ENCODE results near the gene F2. TPM values are rescaled to one million over a fixed set of nuclear protein-coding genes. Genes with fewer than 3 reads are reported as not detected.

Gene F2
- total RNA-seq, 4 donors from 2014 or later = 0.42 to 1.1 TPM; not detected in 2

DNA sequence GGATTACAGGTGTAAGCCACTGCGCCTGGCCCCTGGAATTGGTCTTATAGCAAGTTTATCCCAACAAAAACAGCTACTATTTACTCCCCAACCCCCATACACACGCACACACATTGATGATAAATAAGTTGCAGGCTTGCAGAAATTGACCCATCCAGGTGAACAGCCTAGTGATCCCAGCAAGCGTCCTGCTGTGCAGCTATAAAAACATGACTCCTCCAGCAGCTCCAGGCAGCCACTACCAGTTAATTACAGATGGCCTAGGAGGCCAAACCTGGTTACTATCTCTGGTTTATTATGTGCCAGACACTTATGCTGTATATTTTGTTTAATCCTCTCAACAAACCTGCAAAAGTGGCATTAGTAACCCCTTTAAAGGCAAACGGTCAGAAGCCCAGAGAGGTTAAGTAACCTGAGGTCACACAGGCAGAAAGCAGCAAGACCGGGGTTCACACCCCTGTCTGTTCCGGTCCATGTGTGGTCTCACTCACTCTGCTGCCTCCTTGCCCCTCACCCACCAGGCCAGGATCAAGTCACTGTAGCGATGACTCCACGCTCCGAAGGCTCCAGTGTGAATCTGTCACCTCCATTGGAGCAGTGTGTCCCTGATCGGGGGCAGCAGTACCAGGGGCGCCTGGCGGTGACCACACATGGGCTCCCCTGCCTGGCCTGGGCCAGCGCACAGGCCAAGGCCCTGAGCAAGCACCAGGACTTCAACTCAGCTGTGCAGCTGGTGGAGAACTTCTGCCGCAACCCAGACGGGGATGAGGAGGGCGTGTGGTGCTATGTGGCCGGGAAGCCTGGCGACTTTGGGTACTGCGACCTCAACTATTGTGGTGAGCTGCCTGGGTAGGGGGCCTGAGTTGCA is 6.6 kb downstream of the F2 start:
- intact Hi-C loops (cut with DNase I) = no loop called here
- Histone ChIP-seq H3K4me1 (no peaks in the 10 kb centered on the region), H3K4me3 (no peak overlapping the region), H3K9me3 (no peaks in the 10 kb centered on the region), H3K27ac (replicated peaks in 1 of 4) (no peak overlapping the region), H3K27me3 (no peaks in the 10 kb centered on the region), H3K36me3 (no peaks in the 10 kb centered on the region)
- WGBS = 87% methylated on average over 10 of the region's 19 CpGs
- no peak for DNase-seq (ENCODE audit: extremely low spot score)
- TF ChIP-seq, protein P1, sequence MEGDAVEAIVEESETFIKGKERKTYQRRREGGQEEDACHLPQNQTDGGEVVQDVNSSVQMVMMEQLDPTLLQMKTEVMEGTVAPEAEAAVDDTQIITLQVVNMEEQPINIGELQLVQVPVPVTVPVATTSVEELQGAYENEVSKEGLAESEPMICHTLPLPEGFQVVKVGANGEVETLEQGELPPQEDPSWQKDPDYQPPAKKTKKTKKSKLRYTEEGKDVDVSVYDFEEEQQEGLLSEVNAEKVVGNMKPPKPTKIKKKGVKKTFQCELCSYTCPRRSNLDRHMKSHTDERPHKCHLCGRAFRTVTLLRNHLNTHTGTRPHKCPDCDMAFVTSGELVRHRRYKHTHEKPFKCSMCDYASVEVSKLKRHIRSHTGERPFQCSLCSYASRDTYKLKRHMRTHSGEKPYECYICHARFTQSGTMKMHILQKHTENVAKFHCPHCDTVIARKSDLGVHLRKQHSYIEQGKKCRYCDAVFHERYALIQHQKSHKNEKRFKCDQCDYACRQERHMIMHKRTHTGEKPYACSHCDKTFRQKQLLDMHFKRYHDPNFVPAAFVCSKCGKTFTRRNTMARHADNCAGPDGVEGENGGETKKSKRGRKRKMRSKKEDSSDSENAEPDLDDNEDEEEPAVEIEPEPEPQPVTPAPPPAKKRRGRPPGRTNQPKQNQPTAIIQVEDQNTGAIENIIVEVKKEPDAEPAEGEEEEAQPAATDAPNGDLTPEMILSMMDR (IDR thresholded peaks at IDR 0.05) = no peak
- TF ChIP-seq POLR2A (IDR thresholded peaks at IDR 0.05; ENCODE audit: low read depth) = no peak
- no peak for TF ChIP-seq EP300 (IDR thresholded peaks at IDR 0.05)
- TF ChIP-seq POLR2AphosphoS5 (IDR thresholded peaks at IDR 0.05) = no peak

DNA sequence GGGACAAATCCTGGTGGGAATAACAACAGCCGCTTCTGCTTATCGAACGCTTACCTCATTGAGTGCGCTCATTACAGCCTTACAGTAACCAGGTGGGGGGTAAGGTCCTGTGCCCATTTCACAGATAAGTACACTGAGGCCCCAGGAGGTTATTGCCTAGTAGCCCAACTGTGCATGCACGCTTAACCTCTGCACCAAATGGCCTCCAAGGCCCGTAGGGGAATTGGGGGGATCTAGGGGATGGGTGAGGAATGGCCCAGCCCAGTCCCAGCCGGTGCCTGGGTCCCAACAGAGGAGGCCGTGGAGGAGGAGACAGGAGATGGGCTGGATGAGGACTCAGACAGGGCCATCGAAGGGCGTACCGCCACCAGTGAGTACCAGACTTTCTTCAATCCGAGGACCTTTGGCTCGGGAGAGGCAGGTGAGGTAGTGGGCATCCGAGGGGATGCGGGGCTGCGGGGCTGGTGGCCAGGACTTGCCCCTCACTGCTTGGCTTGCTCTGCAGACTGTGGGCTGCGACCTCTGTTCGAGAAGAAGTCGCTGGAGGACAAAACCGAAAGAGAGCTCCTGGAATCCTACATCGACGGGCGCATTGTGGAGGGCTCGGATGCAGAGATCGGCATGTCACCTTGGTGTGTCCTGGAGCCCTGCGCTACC is 7.3 kb downstream of the F2 start:
- H3K4me3 ChIP-seq = no peak overlapping the region
- intact Hi-C loops (cut with DNase I) = no loop called here
- TF ChIP-seq POLR2A (IDR thresholded peaks at IDR 0.05; ENCODE audit: low read depth) = no peak
- no peak for TF ChIP-seq POLR2AphosphoS5 (IDR thresholded peaks at IDR 0.05)
- TF ChIP-seq, protein P1 (IDR thresholded peaks at IDR 0.05) = no peak
- no peak for TF ChIP-seq EP300 (IDR thresholded peaks at IDR 0.05)
- H3K4me1 ChIP-seq = no peaks in the 10 kb centered on the region
- H3K36me3 ChIP-seq = no peaks in the 10 kb centered on the region
- no peak overlapping the region for H3K27ac ChIP-seq (replicated peaks in 1 of 4)
- no peaks in the 10 kb centered on the region for H3K27me3 ChIP-seq
- 89% methylated on average over 22 of the region's 26 CpGs for WGBS
- H3K9me3 ChIP-seq = no peaks in the 10 kb centered on the region
- DNase-seq (ENCODE audit: extremely low spot score) = no peak

DNA sequence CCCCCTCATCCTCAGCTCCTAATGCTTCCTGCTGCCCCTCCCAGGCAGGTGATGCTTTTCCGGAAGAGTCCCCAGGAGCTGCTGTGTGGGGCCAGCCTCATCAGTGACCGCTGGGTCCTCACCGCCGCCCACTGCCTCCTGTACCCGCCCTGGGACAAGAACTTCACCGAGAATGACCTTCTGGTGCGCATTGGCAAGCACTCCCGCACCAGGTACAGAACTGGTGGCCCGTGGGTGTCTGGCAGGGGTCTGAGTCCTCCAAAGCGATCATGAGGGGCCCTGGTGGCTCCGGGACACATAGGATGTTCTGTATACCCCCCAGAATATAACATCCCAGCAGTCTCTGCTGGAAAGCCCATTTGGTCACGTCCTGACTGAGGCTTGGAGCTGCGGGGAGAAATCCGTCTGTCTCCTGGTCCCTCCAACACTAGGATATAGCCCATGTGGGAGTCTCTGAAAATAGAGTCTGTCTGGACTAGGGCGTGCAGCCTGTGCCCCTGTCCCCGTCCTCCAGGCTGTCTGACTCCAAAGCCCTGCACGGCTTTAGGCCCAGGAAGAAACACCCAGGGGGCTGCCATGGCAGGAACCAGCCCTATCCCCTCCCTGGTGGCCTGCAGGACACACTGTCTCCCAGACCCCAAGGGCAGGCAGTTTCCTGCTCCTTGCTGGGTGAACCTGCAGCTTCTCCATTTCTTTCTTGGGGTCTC is 9.1 kb downstream of the F2 start:
- TF ChIP-seq POLR2AphosphoS5 (IDR thresholded peaks at IDR 0.05) = no peak
- no peak for TF ChIP-seq EP300 (IDR thresholded peaks at IDR 0.05)
- no peak for TF ChIP-seq POLR2A (IDR thresholded peaks at IDR 0.05; ENCODE audit: low read depth)
- TF ChIP-seq, protein P1 (IDR thresholded peaks at IDR 0.05) = no peak
- Histone ChIP-seq H3K4me3 (no peak overlapping the region), H3K27ac (replicated peaks in 1 of 4) (no peak overlapping the region), H3K36me3 (no peaks in the 10 kb centered on the region), H3K4me1 (no peaks in the 10 kb centered on the region), H3K27me3 (no peaks in the 10 kb centered on the region), H3K9me3 (no peaks in the 10 kb centered on the region)
- WGBS = 90% methylated on average over 15 of the region's 17 CpGs
- intact Hi-C loops (cut with DNase I) = no loop called here
- no peak for DNase-seq (ENCODE audit: extremely low spot score)

DNA sequence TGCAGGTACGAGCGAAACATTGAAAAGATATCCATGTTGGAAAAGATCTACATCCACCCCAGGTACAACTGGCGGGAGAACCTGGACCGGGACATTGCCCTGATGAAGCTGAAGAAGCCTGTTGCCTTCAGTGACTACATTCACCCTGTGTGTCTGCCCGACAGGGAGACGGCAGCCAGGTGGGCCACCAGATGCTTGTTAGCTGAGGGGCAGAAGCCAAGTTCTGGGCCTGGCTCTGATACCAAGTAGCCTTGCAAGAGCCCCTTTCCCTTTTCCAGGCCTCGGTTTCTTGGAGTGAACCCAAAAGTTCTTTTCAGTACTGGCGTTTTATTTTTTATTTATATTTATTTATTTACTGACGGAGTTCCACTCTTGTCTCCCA is 9.6 kb downstream of the F2 start:
- intact Hi-C loops (cut with DNase I) = no loop called here
- Histone ChIP-seq H3K4me1 (no peaks in the 10 kb centered on the region), H3K27ac (replicated peaks in 1 of 4) (no peak overlapping the region), H3K27me3 (no peaks in the 10 kb centered on the region), H3K9me3 (no peaks in the 10 kb centered on the region), H3K36me3 (no peaks in the 10 kb centered on the region), H3K4me3 (no peak overlapping the region)
- 87% methylated on average over 9 of the region's 9 CpGs for whole genome bisulfite sequencing
- no peak for DNase-seq (ENCODE audit: extremely low spot score)
- no peak for TF ChIP-seq EP300 (IDR thresholded peaks at IDR 0.05)
- no peak for TF ChIP-seq POLR2A (IDR thresholded peaks at IDR 0.05; ENCODE audit: low read depth)
- TF ChIP-seq POLR2AphosphoS5 (IDR thresholded peaks at IDR 0.05) = no peak
- TF ChIP-seq, protein P1 (IDR thresholded peaks at IDR 0.05) = no peak
